SK-N-SH (cell line): ENCODE data around the gene ANKH. TPM values are rescaled to one million over a fixed set of nuclear protein-coding genes. Genes with fewer than 3 reads are reported as not detected.
A peak's percentile ranks its signal among the peaks of the same experiment; 100 is the strongest.

ENCODE experiments used
- CTCF ChIA-PET: fragments of 300-600, 350-600 bp; formaldehyde crosslinking; extraction: SDS; loops from one replicate; lab custom pipeline; 2021; lab: Yijun Ruan, JAX
- POLR2A ChIA-PET: fragments of 350-600 bp; sonication (Branson Sonifier 250); formaldehyde crosslinking; extraction: SDS; loops from one replicate; lab custom pipeline; 2020; ENCODE audit warnings: antibody characterized with exemption, inconsistent platforms; lab: Yijun Ruan, JAX
- DNase-seq: peaks from one replicate; pipeline ENCODE4 v3.0.0; 2012
- H2AFZ ChIP-seq: fragments of 200-600 bp; sonication (generic); 2 replicates; pipeline ENCODE4 v1.8.1; 2016; ENCODE audit warnings: antibody characterized with exemption, mild to moderate bottlenecking, low read depth
- H3F3A ChIP-seq: fragments of 200-600 bp; sonication (generic); replicated peaks from 2 replicates; pipeline ENCODE3; 2016; ENCODE audit warnings: antibody characterized with exemption, mild to moderate bottlenecking; ENCODE audit not compliant: insufficient read depth
- H3K27ac ChIP-seq, 2 experiments: fragments of 200-500 bp in 1 of 2; fragments of 200-600 bp in 1 of 2; sonication (Bioruptor generic) in 1 of 2; sonication (generic), shearing (Covaris generic) in 1 of 2; 2 replicates each; pipeline versions ENCODE4 v1.5.1 to v1.6.1; 2014 to 2016; ENCODE audit warnings: low read depth in 2 of 2, inconsistent platforms in 1 of 2, low read length in 1 of 2, mild to moderate bottlenecking in 1 of 2, mixed read lengths in 1 of 2
- H3K27me3 ChIP-seq: fragments of 200-600 bp; sonication (generic), shearing (Covaris generic); 2 replicates; pipeline ENCODE4 v1.6.1; 2016; ENCODE audit warnings: mixed run types; ENCODE audit not compliant: insufficient read depth
- H3K36me3 ChIP-seq, 2 experiments: fragments of 200-500 bp in 1 of 2; fragments of 200-600 bp in 1 of 2; sonication (Bioruptor generic) in 1 of 2; sonication (generic) in 1 of 2; replicated peaks in 1 of 2; 2 replicates each; pipeline versions ENCODE3 to v1.5.1; 2014 to 2016; ENCODE audit warnings: low read length in 1 of 2, mild to moderate bottlenecking in 1 of 2; ENCODE audit not compliant: insufficient read depth in 2 of 2, control insufficient read depth in 1 of 2
- H3K4me1 ChIP-seq, 2 experiments: fragments of 200-500 bp in 1 of 2; fragments of 200-600 bp in 1 of 2; sonication (Bioruptor generic) in 1 of 2; sonication (generic), shearing (Covaris generic) in 1 of 2; 2 replicates each; pipeline versions ENCODE4 v1.5.1 to v1.6.1; 2014 to 2016; ENCODE audit warnings: low read depth in 1 of 2, low read length in 1 of 2, mixed run types in 1 of 2; ENCODE audit not compliant: insufficient read depth in 2 of 2, control insufficient read depth in 1 of 2
- H3K4me2 ChIP-seq: fragments of 200-600 bp; sonication (generic), shearing (Covaris generic); 2 replicates; pipeline ENCODE4 v1.6.1; 2017; ENCODE audit warnings: mixed run types
- H3K4me3 ChIP-seq, 2 experiments: fragments of 200-500 bp in 1 of 2; fragments of 200-600 bp in 1 of 2; sonication (Bioruptor generic) in 1 of 2; sonication (generic), shearing (Covaris generic) in 1 of 2; 2 replicates each; pipeline versions ENCODE4 v1.5.1 to v1.8.1; 2014 to 2016; ENCODE audit warnings: low read depth in 2 of 2, inconsistent platforms in 1 of 2, low read length in 1 of 2, mild to moderate bottlenecking in 1 of 2, mixed read lengths in 1 of 2, moderate library complexity in 1 of 2
- H3K79me2 ChIP-seq: fragments of 200-600 bp; sonication (generic); 2 replicates; pipeline ENCODE4 v1.8.1; 2017; ENCODE audit warnings: mild to moderate bottlenecking; ENCODE audit not compliant: insufficient read depth
- H3K9ac ChIP-seq: fragments of 200-600 bp; sonication (generic); 2 replicates; pipeline ENCODE4 v1.6.1; 2017; ENCODE audit warnings: mixed run types
- H3K9me2 ChIP-seq: fragments of 200-600 bp; sonication (generic); 2 replicates; pipeline ENCODE4 v1.6.1; 2017; ENCODE audit warnings: mixed run types
- H3K9me3 ChIP-seq: fragments of 200-600 bp; sonication (generic); 2 replicates; pipeline ENCODE4 v1.6.1; 2017; ENCODE audit warnings: mixed run types, mild to moderate bottlenecking, moderate library complexity
- H4K20me1 ChIP-seq: fragments of 200-600 bp; sonication (generic); 2 replicates; pipeline ENCODE4 v1.6.1; 2017; ENCODE audit warnings: mild to moderate bottlenecking, mixed run types; ENCODE audit not compliant: insufficient read depth
- ELF1 ChIP-seq: IDR thresholded peaks from 2 replicates; pipeline ENCODE4 v1.4.0; 2012
- EP300 ChIP-seq, 2 experiments: IDR thresholded peaks; 2 replicates each; pipeline versions ENCODE4 v1.4.0 to v1.6.1; 2012; ENCODE audit warnings: borderline replicate concordance in 1 of 2, low read depth in 1 of 2, low read length in 1 of 2
- FOSL2 ChIP-seq: IDR thresholded peaks from 2 replicates; pipeline ENCODE4 v1.4.0; 2012; ENCODE audit warnings: low read depth, mild to moderate bottlenecking, moderate library complexity, borderline replicate concordance
- FOXJ3 ChIP-seq: sonication (generic); formaldehyde crosslinking; IDR thresholded peaks from 2 replicates; pipeline ENCODE4 v1.5.1; 2020; ENCODE audit warnings: mild to moderate bottlenecking, missing genetic modification reagents
- FOXM1 ChIP-seq: IDR thresholded peaks from 2 replicates; pipeline ENCODE4 v1.4.0; 2012; ENCODE audit warnings: low read depth, mild to moderate bottlenecking
- GABPA ChIP-seq: IDR thresholded peaks from 2 replicates; pipeline ENCODE4 v1.4.0; 2012; ENCODE audit warnings: low read depth, mild to moderate bottlenecking
- GATA2 ChIP-seq: sonication (generic); formaldehyde crosslinking; IDR thresholded peaks from 2 replicates; pipeline ENCODE4 v1.5.0; 2020; ENCODE audit warnings: mild to moderate bottlenecking, missing genetic modification reagents
- JUND ChIP-seq: IDR thresholded peaks from 2 replicates; pipeline ENCODE4 v1.4.0; 2012
- MXI1 ChIP-seq: IDR thresholded peaks from 2 replicates; pipeline ENCODE4 v1.6.1; 2012; ENCODE audit warnings: mild to moderate bottlenecking, low read depth, low read length, improper control_type of control experiment
- NFIC ChIP-seq: IDR thresholded peaks from 2 replicates; pipeline ENCODE4 v1.4.0; 2012; ENCODE audit warnings: borderline replicate concordance
- RXRA ChIP-seq: IDR thresholded peaks from 2 replicates; pipeline ENCODE4 v1.4.0; 2012; ENCODE audit warnings: low read depth, mild to moderate bottlenecking, borderline replicate concordance
- SIN3A ChIP-seq: IDR thresholded peaks from 2 replicates; pipeline ENCODE4 v1.6.1; 2012; ENCODE audit warnings: low read depth, mild to moderate bottlenecking, low read length, moderate library complexity, borderline replicate concordance
- SMC3 ChIP-seq: IDR thresholded peaks from 2 replicates; pipeline ENCODE4 v1.6.1; 2012; ENCODE audit warnings: low read depth, low read length, improper control_type of control experiment
- TEAD4 ChIP-seq: IDR thresholded peaks from 2 replicates; pipeline ENCODE4 v1.4.0; 2012; ENCODE audit warnings: mild to moderate bottlenecking, borderline replicate concordance; ENCODE audit not compliant: insufficient read depth
- YY1 ChIP-seq: IDR thresholded peaks from 2 replicates; pipeline ENCODE4 v1.4.0; 2012; ENCODE audit warnings: low read depth, mild to moderate bottlenecking
- WGBS: methylation state at CpG from one replicate; pipeline ENCODE4 v1.1.6; 2017; ENCODE audit warnings: low lambda C conversion rate; 5-methylcytosine and 5-hydroxymethylcytosine counted together
- polyA plus RNA-seq, 3 experiments: library from polyadenylated mRNA; depleted of rRNA; stranded (reverse); fragments of >200 nt; gene quantifications; 2 replicates each; pipeline ENCODE4 v1.2.3, GENCODE V29; 2012
- TF ChIP-seq, protein P1 (sequence below): IDR thresholded peaks from 2 replicates; pipeline ENCODE4 v1.6.1; 2012; ENCODE audit warnings: mild to moderate bottlenecking, low read depth, low read length, moderate library complexity
- TF ChIP-seq, protein P2 (sequence below): fragments of 200-600 bp; sonication (generic); IDR thresholded peaks from 2 replicates; pipeline ENCODE4 v1.6.1; 2017; ENCODE audit warnings: antibody characterized with exemption, mild to moderate bottlenecking, moderate library complexity
- TF ChIP-seq, protein P3 (sequence below): fragments of 150-350 bp; IDR thresholded peaks from 2 replicates; pipeline ENCODE4 v1.6.1; 2017; ENCODE audit warnings: antibody characterized with exemption, low read length, low read depth, borderline replicate concordance
- TF ChIP-seq, protein P4 (sequence below): fragments of 150-350 bp; IDR thresholded peaks from 2 replicates; pipeline ENCODE4 v1.6.1; 2016; ENCODE audit warnings: mild to moderate bottlenecking, low read depth, low read length
- TF ChIP-seq, protein P5 (sequence below): IDR thresholded peaks from 2 replicates; pipeline ENCODE4 v1.4.0; 2012; ENCODE audit warnings: low read depth

ANKH gene
- polyA plus RNA-seq, 1 of the 3 experiments (the other 2 are of a cell fraction), result 22.0 TPM

DNA sequence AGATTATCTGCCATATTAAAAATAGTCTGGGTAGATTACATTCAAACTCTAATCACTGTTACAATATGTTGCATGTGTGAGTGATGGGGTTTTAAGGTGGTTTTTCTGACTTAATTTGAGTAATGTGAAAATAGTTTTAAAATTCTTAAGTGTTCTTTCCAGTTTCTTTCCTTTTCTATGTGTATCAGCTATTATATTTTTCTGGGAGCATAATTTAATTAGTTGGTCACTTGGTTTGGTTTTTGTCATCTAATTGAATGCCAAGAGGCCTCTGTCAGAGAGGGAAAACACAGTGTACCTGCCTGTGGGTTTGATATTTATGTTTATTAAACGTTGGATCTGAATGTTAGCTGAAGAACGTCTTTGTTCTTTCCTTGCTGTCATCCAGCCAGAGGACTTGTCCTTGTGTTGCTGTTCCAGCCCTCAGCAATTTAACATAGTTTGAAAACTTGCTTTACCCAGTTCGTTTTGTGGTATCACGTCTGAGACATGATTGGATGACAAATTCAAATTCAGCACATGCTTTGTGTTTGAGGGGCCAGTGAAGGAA, 187.6 kb downstream of the ANKH start:
- WGBS, result 57% methylated on average over 4 of the region's 4 CpGs
- TF ChIP-seq, protein P1, sequence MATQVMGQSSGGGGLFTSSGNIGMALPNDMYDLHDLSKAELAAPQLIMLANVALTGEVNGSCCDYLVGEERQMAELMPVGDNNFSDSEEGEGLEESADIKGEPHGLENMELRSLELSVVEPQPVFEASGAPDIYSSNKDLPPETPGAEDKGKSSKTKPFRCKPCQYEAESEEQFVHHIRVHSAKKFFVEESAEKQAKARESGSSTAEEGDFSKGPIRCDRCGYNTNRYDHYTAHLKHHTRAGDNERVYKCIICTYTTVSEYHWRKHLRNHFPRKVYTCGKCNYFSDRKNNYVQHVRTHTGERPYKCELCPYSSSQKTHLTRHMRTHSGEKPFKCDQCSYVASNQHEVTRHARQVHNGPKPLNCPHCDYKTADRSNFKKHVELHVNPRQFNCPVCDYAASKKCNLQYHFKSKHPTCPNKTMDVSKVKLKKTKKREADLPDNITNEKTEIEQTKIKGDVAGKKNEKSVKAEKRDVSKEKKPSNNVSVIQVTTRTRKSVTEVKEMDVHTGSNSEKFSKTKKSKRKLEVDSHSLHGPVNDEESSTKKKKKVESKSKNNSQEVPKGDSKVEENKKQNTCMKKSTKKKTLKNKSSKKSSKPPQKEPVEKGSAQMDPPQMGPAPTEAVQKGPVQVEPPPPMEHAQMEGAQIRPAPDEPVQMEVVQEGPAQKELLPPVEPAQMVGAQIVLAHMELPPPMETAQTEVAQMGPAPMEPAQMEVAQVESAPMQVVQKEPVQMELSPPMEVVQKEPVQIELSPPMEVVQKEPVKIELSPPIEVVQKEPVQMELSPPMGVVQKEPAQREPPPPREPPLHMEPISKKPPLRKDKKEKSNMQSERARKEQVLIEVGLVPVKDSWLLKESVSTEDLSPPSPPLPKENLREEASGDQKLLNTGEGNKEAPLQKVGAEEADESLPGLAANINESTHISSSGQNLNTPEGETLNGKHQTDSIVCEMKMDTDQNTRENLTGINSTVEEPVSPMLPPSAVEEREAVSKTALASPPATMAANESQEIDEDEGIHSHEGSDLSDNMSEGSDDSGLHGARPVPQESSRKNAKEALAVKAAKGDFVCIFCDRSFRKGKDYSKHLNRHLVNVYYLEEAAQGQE, result no peak
- TF ChIP-seq FOSL2 (no peak), MXI1 (no peak), GATA2 (CRISPR knock-in tag) (no peak), RXRA (no peak), NFIC (no peak), SMC3 (no peak), FOXM1 (no peak), ELF1 (no peak), EP300 (IDR thresholded peaks at IDR 0.05; ENCODE audit: borderline replicate concordance in 1 of 2, low read depth in 1 of 2, low read length in 1 of 2) (no peak), SIN3A (no peak), FOXJ3 (no peak), TEAD4 (no peak), GABPA (no peak), JUND (no peak), YY1 (no peak)
- TF ChIP-seq, protein P2, sequence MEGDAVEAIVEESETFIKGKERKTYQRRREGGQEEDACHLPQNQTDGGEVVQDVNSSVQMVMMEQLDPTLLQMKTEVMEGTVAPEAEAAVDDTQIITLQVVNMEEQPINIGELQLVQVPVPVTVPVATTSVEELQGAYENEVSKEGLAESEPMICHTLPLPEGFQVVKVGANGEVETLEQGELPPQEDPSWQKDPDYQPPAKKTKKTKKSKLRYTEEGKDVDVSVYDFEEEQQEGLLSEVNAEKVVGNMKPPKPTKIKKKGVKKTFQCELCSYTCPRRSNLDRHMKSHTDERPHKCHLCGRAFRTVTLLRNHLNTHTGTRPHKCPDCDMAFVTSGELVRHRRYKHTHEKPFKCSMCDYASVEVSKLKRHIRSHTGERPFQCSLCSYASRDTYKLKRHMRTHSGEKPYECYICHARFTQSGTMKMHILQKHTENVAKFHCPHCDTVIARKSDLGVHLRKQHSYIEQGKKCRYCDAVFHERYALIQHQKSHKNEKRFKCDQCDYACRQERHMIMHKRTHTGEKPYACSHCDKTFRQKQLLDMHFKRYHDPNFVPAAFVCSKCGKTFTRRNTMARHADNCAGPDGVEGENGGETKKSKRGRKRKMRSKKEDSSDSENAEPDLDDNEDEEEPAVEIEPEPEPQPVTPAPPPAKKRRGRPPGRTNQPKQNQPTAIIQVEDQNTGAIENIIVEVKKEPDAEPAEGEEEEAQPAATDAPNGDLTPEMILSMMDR, result no peak
- TF ChIP-seq, protein P3, sequence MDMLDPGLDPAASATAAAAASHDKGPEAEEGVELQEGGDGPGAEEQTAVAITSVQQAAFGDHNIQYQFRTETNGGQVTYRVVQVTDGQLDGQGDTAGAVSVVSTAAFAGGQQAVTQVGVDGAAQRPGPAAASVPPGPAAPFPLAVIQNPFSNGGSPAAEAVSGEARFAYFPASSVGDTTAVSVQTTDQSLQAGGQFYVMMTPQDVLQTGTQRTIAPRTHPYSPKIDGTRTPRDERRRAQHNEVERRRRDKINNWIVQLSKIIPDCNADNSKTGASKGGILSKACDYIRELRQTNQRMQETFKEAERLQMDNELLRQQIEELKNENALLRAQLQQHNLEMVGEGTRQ, result no peak
- TF ChIP-seq, protein P4, sequence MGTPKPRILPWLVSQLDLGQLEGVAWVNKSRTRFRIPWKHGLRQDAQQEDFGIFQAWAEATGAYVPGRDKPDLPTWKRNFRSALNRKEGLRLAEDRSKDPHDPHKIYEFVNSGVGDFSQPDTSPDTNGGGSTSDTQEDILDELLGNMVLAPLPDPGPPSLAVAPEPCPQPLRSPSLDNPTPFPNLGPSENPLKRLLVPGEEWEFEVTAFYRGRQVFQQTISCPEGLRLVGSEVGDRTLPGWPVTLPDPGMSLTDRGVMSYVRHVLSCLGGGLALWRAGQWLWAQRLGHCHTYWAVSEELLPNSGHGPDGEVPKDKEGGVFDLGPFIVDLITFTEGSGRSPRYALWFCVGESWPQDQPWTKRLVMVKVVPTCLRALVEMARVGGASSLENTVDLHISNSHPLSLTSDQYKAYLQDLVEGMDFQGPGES, result no peak
- TF ChIP-seq, protein P5, sequence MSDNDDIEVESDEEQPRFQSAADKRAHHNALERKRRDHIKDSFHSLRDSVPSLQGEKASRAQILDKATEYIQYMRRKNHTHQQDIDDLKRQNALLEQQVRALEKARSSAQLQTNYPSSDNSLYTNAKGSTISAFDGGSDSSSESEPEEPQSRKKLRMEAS, result no peak
- Histone ChIP-seq H3K4me3 (no peak overlapping the region), H3K27ac (peak overlapping the region in 1 of 2 experiments; percentile 4; a peak in 1 of 4 replicates), H3K9me2 (no peaks in the 10 kb centered on the region), H3K36me3 (peaks cover 65 to 69% of the 10 kb centered on the region in 2 experiments), H4K20me1 (no peaks in the 10 kb centered on the region), H3K9ac (no peak overlapping the region), H3K4me1 (peaks cover 0 to 11% of the 10 kb centered on the region in 2 experiments; a peak in 2 of 4 replicates), H3F3A (peaks cover 6% of the 10 kb centered on the region), H3K79me2 (peaks cover 15% of the 10 kb centered on the region; the same call in 1 of the 2 replicates), H3K9me3 (no peaks in the 10 kb centered on the region), H3K27me3 (no peaks in the 10 kb centered on the region), H3K4me2 (no peak overlapping the region), H2AFZ (no peak overlapping the region)
- DNase-seq, result no peak
- ChIA-PET CTCF (interaction anchor here (0.6 to 5.3 kb wide), 7 partner anchors 9 to 344 kb away, joined by 3 to 41 read pairs (median 5); no protein-coding TSS in a partner anchor), POLR2A (no interaction called here)
